Right lobe of liver (tissue), 4 donors: ENCODE results near the gene WNT1.

Source experiments
- CTCF ChIP-seq, 4 donors: fragments of 200-600 bp in 3 of 4; fragments of 450-650 bp in 1 of 4; IDR thresholded peaks; one replicate each; pipeline versions ENCODE4 v1.5.1 to v1.8.0; 2016 to 2022; ENCODE audit warnings: antibody characterized with exemption in 4 of 4, mild to moderate bottlenecking in 2 of 4
- POLR2A ChIP-seq: fragments of 450-650 bp; IDR thresholded peaks from one replicate; pipeline ENCODE4 v1.6.1; 2017; ENCODE audit warnings: antibody characterized with exemption, mild to moderate bottlenecking
- donor health status: DM: no; HTN: no; CAD: no.
- donor health status: DM: no; HTN: no; CAD: no.
- donor health status: DM: no; HTN: yes; CAD: no.

DNA sequence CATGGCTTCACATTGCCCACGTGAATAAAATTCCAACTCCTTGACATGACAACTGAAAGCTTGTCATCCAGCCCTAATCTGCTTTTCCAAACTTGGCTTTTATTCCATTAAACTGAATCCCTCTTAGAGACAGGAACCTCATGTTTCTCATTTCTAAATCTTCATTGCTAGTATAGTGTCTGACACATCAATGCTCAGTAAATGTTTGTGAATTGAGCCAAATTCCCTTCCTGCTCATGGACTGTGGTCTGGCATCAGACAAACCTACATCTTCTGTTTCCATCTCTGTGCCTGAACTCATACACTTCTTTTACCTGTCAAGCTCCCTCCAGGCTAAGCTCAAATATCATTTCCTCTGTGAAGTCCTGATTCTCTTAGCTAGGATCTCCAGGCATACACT lies 48.6 kb upstream of the WNT1 start:
- TF ChIP-seq CTCF (IDR thresholded peaks at IDR 0.05) (no peak), POLR2A (no peak)
